NCI-H2171 treated with DMSO at 0.1 percent for 48 hours (cell line): ENCODE data around the gene C2orf92.

ENCODE experiments used
- DNase-seq: peaks from one replicate; lab custom pipeline; 2025; lab: John Stamatoyannopoulos, UW

The C2orf92 gene

DNA sequence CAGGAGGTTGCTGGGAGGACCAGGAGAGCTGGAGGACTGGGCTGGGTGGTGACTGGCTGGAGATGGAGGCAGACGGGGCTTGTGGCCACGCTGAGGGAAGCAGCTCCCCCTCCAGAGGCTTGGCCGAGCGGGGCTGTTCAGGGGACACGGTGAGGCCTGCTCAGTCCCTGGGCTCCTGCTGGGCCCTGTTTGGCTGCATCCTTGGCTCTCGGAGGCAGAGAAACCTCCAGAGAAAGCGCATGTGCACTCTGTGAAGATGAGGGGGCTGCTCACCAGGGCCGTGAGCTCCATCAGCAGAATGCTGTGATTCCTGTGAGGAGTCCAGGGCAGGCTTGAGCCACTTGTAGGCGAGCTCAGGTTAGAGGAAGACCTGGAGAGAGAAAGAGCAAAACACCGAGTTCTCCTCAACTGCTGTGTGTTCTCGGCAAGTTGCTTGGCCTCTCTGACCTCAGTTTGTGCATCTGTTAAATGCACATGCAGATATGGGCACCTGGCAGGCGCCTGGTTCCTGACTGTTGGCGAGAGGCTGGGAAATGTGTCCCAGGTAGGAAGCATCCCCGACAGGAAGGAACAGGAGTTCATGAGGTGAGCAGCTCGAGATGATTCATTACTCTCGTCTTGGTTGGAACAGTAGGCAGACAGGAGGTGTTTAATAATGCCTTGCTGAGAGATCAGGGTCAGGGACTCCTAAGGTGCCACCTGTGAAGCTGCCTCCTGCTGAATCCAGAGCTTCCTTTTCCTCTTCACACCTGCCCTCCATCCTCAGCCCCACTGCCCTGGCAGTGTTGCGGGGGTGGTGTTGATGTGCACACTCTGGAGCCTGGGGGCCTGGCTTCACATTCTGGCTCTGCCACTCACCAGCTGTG lies 44.8 kb downstream of the C2orf92 start:
- DNase-seq: no peak

DNA sequence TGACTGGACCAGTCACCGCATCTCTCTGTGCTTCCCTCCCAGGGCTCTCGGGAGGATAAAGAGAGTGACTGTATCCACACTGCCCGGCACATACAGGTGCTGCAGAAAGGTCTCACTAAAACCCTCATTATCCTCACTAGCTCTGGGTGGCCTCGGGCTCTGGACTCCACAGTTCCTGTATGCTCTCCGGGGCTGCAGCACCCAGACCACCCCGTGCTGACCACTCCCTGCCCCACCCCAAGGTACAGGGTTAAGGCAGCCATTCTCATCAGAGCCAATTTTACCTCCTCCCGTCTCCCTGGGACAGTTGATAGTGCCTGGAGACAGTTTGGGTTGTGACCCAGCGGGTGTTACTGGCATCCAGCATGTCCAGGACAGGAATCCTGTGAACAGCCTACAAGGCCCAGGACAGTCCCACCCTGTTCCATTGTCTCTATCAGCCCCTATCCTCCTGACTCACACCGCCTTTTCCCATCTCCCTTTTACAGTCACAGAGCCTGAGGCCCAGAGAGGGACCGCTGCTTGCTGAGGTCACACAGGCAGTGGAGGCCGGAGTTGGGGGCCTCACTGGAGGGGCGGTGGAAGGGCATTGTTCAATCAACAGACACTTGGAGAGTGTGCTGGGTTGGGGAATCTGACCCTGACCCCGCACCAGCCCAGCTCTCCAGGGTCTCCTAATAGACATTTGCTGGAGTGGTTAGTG lies 45.6 kb downstream of the C2orf92 start:
- DNase-seq: no peak

DNA sequence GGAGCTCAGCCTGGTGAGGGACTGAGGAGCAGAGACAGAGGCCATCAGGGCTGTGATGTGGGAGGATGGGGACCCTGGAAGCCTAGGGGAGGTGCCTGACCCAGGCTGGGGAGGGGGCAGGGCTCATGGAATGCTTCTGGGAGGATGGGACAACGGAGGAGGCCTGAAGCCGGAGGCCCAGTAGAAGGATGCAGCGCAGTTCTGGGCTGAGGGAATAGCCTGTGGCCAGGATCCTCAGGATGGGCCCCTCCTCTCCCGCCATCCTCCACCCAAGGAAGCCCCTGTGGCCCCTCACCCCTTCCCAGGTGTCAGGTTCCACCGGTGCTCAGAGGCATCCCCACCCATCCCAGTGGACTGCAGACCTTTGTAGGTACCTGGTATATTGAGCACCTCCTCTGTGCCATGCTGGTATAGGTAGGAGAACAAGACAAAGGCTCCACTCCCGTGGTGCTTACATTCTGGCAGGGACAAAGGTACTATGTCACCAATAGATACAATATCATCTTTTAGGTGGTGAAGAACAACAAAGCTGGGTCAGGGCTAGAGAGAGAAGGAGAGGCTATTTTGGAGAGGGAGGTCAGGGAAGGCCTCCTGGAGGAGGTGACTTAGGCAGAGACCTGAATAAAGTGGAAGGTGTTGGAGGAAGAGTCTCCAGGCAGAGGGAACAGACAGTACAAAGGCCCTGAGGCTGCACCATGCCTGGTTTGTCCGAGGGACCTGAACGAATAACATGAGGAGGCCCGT lies 46.6 kb downstream of the C2orf92 start:
- no peak for DNase-seq

DNA sequence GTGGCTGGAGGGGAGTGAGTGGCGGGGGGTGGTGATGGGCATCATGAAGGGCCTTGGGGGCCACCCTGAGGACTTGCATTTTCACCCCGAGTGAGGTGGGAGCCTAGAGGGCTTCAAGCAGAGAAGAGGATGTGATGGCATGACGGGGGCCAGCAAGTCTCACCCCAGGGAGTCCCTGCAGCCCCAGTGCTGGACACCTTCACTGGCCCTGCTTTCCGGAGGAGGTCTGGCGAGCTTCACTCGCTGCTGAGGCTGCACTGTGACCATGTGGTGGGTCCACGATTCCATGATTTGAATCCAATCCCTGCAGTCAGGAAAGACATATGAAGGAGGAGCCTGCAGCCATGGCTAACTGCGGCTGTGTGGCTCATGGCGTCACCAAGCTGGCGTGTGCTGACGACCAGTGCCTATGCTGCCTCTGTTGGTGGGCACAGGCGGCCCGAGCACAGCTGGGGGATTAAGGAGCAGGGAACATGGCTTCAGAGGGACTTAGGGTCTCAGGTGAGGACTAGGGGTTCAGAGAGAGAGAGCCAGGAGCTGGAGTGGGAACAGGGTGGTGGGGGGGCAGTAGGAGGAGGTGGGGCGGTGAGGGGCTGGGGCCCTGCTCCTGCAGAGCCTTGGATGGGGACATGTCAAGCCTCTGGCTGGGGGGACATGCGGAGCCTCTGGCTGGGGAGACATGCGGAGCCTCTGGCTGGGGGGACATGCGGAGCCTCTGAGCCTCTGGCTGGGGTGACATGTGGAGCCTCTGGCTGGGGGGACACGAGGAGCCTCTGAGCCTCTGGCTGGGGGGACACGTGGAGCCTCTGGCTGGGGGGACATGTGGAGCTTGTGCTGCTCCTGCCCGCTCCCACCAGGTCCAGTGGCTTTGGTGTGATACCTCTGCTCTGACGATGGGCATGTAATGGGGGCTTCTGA lies 47.4 kb downstream of the C2orf92 start:
- DNase-seq: no peak

DNA sequence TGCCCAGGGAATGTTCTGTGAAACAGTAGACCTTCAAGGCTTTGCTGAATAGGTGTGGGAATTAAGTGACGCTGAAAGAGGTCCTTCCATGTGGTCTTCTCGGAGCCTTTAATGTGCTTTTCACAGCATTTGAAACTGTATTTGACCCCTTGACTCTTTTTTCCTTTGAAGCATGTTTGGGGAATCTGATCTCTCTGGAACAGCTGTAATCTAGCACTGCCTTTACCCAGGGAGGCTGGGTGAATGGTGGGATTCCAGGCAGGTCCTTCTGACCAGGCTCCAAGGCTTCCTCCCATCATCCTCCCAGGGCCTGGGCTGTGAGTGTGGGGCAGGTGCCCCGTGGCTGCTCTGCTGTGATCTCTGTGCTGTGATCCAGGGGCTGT lies 48.1 kb downstream of the C2orf92 start:
- DNase-seq: no peak

DNA sequence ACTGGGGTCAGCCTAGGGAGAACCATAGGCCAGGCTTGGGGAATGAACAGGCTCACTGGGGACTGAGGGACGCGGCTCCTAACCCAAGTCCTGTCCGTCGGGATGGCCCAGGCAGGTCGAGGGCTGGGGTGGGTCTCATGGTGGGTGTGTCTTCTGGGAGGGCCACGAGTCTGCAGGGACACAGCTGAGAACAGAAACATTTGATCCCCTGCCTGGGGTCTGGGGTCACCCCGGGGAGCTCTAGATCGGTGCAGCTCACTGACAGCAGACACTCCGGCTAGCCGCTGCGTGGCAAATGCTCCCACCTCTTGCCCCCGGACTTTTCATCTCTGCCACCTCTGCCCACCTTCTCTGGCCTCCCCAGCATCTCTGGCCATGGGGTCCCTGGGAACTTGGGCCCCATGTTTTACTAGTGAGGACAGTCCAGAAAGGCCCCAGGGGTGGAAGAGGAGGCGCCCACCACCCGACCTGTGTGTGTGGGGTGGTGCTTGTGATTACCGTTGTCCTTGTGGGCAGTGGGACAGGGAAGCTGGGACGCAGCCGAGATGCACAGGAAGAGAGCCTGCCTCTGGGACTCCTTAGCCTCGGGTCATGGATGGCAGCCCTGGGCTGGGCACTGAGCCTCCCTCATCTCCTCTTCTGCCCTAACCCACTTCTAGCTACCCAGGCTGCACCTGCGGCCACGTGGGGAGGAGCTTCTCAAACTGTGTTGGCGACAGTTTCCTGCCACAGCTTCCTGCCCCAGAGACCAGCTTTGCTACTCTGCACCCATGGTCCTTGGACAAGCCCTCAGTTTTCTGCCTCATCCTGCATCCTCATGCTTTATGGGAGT lies 48.8 kb downstream of the C2orf92 start:
- no peak for DNase-seq

DNA sequence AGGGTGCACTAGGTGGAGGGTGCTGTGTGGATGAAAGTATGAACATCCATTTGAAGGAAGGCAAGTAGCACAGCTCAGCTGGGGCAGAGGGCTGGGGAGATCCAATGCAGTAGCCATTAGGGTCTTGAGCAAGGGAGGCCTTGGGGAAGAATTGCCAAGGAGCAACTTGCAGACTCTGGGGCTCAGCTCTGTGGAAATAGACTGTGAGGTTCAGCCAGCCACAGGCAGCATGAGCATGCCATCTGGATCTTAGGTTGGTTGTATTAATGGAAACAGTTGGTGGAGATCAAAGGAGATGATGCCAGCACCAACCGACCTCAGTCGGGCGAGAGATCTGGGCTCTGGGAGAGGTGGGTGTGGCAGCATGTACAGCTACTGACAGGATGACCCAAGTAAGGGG lies 49.4 kb downstream of the C2orf92 start:
- no peak for DNase-seq

DNA sequence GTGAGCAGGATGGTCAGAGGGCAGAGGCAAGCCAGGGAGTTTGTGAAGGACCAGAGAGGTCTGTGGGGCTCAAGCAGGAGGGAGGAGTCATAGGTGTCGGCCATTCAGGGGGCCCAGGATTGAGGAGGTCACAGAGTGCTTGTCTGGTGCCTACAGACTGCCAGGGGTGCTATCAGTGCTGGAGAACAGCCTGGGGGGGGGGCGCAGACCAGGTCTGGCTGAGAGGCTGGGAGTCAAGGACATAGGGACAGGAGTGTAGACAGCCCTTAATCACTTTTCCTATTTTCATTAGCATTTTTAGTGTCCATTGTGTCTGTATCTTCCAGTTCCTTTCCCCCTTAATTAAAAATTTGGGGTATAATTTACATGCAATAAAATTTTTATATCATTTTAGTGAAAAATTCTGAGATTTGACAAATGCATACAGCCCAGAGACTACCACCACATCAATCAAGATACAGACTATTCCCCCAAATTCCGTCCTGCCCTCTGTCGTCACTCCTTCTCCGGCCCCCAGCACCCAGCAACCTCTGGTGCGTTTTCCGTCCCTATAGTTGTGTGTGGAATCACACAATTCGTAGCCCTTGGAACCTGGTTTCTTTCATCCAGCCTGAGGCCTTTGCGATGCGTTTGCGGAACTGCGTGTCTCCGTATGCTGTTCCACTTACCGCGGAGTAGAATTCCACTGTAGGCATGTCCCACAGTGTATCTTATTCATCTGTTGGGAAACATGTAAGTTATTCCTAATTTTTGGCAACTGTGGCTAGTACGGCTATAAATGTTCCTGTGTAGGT lies 50.0 kb downstream of the C2orf92 start:
- no peak for DNase-seq

DNA sequence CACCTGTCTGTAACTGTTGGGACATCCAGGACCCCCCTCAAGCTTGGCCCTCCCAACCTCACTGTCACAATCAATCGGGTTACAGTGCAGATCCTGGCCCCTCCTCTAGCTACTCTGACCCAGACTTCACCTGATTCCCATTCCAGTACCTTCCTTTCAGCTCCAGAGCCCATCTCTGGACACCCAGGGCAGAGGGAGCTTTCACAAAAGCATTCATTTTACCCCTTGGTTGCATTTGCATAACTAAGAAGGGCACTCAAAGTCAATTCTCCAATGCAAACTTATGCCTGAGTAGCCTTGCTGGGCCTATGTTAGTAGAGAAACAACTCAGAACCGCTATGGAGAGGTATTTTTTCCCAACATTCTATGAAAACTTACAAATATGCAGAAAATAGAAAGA lies 51.2 kb downstream of the C2orf92 start:
- DNase-seq: no peak

DNA sequence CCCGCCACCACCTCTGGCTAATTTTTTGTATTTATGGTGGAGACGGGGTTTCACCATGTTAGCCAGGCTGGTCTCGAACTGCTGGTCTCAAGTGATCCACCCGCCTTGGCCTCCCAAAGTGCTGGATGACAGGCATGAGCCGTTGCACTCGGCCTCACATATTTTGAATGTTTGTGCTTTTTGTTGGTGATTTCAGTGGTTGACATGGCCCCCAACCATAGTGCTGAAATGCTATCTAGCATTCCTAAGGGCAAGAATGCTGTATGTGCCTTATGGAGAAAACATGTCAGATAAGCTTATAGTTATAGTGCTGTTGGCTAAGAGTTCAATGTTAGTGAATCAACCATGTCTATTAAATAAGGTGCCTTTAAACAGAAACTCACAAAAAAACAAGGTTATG lies 52.7 kb downstream of the C2orf92 start:
- no peak for DNase-seq

DNA sequence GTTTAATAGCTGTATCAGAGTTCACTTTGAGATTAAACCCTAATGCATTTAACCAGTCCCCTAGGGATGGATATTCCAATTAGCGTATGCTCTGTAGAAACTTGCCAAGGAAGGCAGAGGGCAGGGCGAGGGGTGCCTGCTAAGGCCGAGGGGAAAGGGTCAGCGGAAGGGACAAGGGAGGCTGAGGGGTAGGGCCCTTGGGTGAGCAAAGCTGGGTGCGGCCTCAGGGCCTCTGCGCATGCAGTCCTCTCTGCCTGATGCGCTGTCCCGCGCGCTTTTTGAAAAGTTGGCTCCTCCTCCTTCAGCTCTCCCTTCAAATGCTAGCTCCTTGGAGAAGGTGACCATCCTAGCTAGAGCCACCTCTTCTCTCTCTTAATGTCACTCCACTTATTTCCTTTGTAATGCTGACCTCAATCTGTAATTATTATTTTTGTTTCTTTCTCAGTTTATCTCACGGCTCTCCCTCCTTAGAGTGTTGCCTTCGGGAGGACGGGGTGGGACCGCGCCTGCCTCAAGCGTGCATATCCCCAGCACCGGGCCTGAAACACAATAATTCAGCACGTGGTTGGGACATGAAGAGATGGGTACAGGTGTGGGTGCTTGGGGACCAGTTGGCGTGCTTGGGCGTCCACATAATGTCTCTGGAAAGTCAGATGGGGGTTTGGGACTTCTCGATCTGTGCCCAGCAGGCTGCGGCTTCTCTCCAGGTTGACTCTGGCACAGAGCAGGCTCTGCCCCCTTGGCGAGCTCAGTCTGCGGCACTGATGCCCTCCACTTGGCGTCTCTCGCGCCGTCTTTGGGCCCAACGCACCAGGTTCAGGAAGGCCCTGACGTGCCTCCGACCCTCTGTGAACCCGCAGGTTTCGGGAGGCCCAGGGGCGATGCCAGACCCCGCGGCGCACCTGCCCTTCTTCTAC lies 53.9 kb downstream of the C2orf92 start:
- DNase-seq: no peak

DNA sequence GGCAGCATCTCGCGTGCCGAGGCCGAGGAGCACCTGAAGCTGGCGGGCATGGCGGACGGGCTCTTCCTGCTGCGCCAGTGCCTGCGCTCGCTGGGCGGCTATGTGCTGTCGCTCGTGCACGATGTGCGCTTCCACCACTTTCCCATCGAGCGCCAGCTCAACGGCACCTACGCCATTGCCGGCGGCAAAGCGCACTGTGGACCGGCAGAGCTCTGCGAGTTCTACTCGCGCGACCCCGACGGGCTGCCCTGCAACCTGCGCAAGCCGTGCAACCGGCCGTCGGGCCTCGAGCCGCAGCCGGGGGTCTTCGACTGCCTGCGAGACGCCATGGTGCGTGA lies 54.5 kb downstream of the C2orf92 start:
- no peak for DNase-seq

DNA sequence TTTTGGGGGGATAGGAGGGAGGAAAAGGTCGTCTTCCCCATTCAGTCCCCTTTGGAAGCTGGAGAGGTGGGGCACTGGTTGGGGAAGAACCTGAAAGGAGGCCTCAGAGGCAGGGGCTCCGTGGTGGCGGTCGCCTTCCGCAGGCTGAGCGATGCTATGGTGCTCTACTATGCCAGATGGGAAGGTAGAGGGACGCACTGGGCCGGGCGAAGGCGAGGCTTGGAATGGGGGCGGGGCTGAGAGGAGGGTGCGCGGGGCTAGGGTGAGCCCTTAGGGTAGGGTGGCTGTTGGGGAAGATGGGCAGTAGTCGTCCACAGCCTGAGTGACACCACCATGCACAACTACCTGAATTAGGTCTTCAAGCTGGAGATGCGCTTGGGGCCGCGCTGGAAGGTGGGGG lies 55.0 kb downstream of the C2orf92 start:
- DNase-seq: no peak

DNA sequence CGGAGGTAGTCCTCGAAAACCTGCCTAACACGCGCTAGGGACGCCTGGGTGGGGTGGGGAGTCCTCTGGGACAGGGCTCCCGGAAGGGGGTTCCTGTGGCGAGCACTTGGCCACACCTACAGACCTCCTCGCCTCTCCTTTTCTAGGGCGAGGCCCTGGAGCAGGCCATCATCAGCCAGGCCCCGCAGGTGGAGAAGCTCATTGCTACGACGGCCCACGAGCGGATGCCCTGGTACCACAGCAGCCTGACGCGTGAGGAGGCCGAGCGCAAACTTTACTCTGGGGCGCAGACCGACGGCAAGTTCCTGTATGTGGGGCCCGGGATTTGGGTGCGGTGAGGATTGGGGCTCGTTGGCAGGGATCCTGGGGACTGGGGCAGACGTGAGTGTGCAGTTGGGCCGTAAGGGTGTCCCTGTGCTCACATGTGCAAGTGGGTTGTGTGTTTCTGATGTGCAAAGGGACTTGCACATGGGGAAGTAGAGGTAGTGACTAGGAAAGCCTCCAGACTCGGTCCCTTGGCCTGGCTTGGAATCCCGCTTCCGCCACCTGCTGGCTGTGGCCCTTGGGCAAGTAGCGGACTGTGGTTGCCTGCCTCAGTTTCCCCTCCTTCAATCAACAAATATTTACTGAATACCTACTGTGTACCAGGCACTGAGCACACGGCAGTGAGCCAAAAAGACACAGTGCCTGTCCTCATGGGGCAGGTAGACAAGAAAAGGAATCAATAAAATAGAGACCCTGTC lies 55.6 kb downstream of the C2orf92 start:
- no peak for DNase-seq

DNA sequence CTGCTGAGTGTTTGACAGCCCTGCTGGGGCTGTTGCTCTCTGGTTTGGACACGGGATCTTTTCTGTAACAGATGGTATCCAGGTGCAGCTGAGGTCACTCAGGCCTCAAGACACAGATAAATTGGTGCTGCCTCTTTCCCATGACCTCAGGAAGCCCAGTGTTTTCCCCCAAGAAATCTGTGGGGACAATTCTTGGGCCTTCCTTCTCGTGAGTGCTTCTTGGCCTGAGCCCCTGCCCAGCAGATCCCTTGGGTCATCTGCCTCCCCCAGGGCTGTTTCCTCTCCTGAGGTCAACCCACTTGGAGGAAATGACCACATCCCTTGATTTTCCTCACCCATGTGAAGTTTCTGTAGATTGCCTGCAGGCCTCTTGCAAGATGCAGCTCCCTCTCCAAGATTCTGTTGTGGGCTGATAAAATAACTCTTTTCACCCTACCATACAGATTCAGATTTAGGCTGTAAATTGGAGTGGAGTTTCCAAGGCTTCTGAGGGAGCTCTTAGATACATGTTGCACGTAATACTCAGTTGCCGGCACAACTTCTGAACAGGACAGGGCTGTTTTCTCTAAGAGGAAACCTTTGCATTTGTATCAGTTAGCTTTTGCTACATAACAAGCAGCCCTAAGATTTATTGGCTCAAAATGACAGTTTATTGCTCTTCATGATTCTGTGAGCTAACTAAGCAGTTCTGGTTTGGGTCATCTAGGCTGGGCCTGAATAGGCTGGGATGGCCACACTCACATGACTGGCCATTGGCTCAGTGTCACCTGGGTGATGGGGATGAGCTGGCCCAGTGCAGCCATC lies 57.0 kb downstream of the C2orf92 start:
- DNase-seq: no peak

DNA sequence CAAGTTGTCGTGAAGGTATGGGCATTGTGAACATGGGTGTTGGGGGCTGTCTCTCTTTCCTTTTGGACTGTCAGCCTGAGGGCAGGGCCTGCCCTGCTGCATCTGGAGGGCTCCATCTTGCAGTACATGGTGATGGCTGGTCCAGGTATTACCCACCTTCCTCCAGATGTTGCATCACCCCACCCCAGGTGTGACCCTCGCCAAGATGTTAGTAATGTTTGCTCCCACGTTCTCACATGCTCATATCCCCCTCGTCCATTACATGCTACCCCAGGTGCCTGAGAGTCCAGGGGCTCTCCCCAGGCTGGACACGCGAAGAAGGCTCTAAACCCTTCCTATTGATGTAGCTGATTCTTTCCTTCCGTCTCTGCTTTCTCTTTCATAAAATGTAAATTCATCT lies 57.8 kb downstream of the C2orf92 start:
- no peak for DNase-seq

DNA sequence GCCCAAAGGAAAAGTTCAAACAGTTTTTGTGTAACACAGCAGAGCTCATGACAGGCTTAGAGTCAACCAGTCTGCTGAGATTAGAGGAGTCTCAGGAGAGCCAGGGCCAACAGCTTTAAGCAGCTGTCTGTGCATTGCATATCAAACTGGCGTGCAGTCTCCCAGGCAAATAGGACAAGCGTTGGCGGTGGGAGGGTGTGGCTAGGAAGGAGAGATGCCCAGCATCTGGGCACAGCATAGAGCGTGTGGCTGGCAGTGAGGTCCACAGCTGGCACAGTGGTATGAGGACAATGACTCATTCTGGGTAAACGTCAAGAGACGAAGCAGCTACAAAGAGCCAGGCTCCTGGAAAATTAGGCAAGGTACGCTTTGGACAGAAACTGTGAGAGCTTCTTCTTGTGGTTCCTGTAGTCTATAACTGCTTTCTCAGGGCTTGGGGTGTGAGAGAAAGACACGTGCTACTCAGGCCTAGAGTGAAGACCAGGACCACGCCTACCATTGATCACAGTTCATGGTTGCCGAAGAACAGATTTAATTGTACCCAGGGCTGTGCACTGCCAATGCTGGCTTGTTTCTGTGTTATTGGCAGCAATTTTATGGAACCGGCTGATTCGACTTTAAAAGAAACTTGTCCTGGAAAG lies 58.7 kb downstream of the C2orf92 start:
- DNase-seq: peak; percentile 79
